ENCODE data around the gene LDLRAD2. TPM values are rescaled to one million over a fixed set of nuclear protein-coding genes. Genes with fewer than 3 reads are reported as not detected.

LDLRAD2 gene
- total and polyA plus RNA-seq, 10 of the 15 experiments (the other 5 are each of a cell fraction or from before 2014, with no cell fraction given) = 0.04 to 0.23 (median 0.11) TPM; not detected in 7

DNA sequence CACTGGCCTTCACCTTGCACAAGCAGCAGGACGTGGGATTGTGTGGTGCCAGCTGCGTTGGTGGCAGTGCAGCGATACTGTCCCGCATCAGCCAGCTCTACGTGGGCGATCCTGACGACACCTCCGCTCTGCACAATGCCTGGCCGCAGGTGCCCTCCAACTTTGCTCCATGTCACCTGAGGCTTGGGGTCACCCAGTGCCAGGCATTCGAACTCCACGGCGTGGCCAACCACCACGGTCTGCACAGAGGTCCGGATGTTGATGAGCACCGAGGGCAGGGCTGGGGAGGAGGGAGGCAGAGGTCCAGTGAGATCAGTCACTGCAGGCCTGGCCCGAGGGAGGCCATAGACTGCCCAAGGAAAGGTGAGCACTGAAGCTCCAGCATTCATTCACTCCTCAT lies 22.6 kb downstream of the LDLRAD2 start (continued):
- TF ChIP-seq, protein P1, sequence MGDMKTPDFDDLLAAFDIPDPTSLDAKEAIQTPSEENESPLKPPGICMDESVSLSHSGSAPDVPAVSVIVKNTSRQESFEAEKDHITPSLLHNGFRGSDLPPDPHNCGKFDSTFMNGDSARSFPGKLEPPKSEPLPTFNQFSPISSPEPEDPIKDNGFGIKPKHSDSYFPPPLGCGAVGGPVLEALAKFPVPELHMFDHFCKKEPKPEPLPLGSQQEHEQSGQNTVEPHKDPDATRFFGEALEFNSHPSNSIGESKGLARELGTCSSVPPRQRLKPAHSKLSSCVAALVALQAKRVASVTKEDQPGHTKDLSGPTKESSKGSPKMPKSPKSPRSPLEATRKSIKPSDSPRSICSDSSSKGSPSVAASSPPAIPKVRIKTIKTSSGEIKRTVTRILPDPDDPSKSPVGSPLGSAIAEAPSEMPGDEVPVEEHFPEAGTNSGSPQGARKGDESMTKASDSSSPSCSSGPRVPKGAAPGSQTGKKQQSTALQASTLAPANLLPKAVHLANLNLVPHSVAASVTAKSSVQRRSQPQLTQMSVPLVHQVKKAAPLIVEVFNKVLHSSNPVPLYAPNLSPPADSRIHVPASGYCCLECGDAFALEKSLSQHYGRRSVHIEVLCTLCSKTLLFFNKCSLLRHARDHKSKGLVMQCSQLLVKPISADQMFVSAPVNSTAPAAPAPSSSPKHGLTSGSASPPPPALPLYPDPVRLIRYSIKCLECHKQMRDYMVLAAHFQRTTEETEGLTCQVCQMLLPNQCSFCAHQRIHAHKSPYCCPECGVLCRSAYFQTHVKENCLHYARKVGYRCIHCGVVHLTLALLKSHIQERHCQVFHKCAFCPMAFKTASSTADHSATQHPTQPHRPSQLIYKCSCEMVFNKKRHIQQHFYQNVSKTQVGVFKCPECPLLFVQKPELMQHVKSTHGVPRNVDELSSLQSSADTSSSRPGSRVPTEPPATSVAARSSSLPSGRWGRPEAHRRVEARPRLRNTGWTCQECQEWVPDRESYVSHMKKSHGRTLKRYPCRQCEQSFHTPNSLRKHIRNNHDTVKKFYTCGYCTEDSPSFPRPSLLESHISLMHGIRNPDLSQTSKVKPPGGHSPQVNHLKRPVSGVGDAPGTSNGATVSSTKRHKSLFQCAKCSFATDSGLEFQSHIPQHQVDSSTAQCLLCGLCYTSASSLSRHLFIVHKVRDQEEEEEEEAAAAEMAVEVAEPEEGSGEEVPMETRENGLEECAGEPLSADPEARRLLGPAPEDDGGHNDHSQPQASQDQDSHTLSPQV (IDR thresholded peaks at IDR 0.05) = no peak
- TF ChIP-seq TCF12 (IDR thresholded peaks at IDR 0.05; ENCODE audit: low read depth, low read length) = no peak
- TF ChIP-seq, protein P2, sequence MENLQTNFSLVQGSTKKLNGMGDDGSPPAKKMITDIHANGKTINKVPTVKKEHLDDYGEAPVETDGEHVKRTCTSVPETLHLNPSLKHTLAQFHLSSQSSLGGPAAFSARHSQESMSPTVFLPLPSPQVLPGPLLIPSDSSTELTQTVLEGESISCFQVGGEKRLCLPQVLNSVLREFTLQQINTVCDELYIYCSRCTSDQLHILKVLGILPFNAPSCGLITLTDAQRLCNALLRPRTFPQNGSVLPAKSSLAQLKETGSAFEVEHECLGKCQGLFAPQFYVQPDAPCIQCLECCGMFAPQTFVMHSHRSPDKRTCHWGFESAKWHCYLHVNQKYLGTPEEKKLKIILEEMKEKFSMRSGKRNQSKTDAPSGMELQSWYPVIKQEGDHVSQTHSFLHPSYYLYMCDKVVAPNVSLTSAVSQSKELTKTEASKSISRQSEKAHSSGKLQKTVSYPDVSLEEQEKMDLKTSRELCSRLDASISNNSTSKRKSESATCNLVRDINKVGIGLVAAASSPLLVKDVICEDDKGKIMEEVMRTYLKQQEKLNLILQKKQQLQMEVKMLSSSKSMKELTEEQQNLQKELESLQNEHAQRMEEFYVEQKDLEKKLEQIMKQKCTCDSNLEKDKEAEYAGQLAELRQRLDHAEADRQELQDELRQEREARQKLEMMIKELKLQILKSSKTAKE (IDR thresholded peaks at IDR 0.05; ENCODE audit: low read depth, poor library complexity, severe bottlenecking) = no peak
- TF ChIP-seq, protein P3, sequence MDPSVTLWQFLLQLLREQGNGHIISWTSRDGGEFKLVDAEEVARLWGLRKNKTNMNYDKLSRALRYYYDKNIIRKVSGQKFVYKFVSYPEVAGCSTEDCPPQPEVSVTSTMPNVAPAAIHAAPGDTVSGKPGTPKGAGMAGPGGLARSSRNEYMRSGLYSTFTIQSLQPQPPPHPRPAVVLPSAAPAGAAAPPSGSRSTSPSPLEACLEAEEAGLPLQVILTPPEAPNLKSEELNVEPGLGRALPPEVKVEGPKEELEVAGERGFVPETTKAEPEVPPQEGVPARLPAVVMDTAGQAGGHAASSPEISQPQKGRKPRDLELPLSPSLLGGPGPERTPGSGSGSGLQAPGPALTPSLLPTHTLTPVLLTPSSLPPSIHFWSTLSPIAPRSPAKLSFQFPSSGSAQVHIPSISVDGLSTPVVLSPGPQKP (IDR thresholded peaks at IDR 0.05; ENCODE audit: low read depth, low read length) = no peak
- no peak for TF ChIP-seq ETV6 (conservative IDR thresholded peaks at IDR 0.05 in 1 of 2, IDR thresholded peaks at IDR 0.05 in 1 of 2; ENCODE audit: borderline replicate concordance in 1 of 2, low read depth in 1 of 2)
- no peak for TF ChIP-seq PAX8 (IDR thresholded peaks at IDR 0.05)
- TF ChIP-seq, protein P4, sequence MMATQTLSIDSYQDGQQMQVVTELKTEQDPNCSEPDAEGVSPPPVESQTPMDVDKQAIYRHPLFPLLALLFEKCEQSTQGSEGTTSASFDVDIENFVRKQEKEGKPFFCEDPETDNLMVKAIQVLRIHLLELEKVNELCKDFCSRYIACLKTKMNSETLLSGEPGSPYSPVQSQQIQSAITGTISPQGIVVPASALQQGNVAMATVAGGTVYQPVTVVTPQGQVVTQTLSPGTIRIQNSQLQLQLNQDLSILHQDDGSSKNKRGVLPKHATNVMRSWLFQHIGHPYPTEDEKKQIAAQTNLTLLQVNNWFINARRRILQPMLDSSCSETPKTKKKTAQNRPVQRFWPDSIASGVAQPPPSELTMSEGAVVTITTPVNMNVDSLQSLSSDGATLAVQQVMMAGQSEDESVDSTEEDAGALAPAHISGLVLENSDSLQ (IDR thresholded peaks at IDR 0.05) = no peak

Measured in GM12878 (cell line).